GM12864 (cell line): ENCODE data around the gene PRKCSH.
"Not testable (repeated sequence)": the region's sequence is repeated elsewhere in the genome, so short reads cannot be mapped to it uniquely, and the experiment has no call there.

Experiments used
- DNase-seq: peaks from one replicate; pipeline ENCODE4 v3.0.0-alpha.2; 2011; ENCODE audit warnings: low read depth
- H3K4me3 ChIP-seq: 2 replicates; pipeline ENCODE4 v1.5.1; 2011; ENCODE audit warnings: mild to moderate bottlenecking, low read depth, low read length, control low read depth
- CTCF ChIP-seq: IDR thresholded peaks from 2 replicates; pipeline ENCODE4 v1.5.1; 2011; ENCODE audit warnings: low read depth, mild to moderate bottlenecking, moderate library complexity, low read length, control low read depth, inconsistent platforms; ENCODE audit errors: missing control alignments

The PRKCSH gene

DNA sequence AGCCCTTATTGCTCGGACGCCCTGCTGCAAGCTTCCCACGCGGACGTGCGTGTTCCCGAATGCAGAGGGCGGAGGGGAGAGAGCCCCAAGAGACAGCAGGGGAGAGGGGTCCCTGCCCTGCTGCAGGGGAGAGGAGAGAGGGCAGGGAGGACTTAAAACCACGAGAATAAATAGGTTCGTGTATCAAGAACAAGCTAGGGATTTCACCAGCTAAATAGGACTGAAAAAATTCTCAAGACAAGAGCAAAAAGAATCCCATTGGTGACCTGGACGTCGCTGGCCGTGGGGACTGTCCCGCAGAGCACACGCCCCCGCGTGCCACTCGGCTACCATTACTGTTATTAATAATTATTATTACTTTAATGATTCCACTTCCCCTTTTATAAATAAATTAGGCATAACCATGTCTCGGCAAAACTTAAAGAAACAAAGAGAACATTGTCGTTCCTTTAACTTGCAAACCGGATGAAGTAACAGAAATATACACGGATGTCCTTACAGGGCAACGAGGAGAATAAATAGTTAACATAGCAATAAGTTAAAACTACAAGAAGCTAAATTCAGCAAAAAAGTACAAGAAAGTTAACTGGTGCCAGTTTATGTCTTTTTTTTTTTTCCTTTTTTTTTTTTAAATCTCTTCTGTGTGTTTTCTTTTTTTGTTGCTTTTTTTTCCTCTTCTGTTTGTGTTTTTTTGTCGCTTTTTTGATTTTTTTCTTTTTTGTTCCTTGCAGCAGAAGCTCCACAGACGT, 16.6 kb downstream of the PRKCSH start:
- H3K4me3 ChIP-seq = peak overlapping the region; percentile 49
- TF ChIP-seq CTCF = no peak
- DNase-seq = no peak

- DNase-seq = no peak
- H3K4me3 ChIP-seq = peak overlapping the region; percentile 49
- peak; percentile 45 for TF ChIP-seq CTCF
Measured at GRCh38 chr19:11452620-11453310, 17.3 kb downstream of the PRKCSH start.

- H3K4me3 ChIP-seq = peak overlapping the region; percentile 49
- no peak for DNase-seq
- TF ChIP-seq CTCF = peak; percentile 66
Measured at GRCh38 chr19:11453468-11454341, 18.3 kb downstream of the PRKCSH start.

- H3K4me3 ChIP-seq, DNase-seq: not testable (repeated sequence)
Measured at GRCh38 chr19:11455233-11455554, 19.8 kb downstream of the PRKCSH start.

DNA sequence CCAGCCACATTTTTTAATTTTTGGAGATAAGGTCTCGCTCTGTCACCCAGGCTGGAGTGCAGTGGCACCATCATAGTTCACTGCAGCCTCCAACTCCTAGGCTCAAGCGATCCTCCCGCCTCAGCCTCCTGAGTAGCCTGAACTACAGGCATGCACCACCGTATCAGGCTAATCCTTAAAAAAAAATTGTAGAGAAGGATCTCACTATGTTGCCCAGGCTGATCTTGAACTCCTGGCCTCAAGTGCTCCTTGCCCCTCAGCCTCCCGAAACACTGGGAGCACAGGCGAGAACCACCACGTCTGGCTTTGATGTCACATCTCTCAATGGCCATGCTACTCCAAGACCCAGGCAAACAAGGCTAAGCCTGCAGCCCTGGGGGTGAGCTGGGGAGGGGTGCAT, 21.2 kb downstream of the PRKCSH start:
- no peak overlapping the region for H3K4me3 ChIP-seq
- no peak for DNase-seq
- no peak for TF ChIP-seq CTCF

GRCh38 chr19:11457115-11457514, 21.7 kb downstream of the PRKCSH start:
- no peak for TF ChIP-seq CTCF
- DNase-seq = no peak
- H3K4me3 ChIP-seq = no peak overlapping the region

GRCh38 chr19:11457831-11458230, 22.4 kb downstream of the PRKCSH start:
- no peak for DNase-seq
- no peak for TF ChIP-seq CTCF
- H3K4me3 ChIP-seq = no peak overlapping the region
